HL-60 (cell line): ENCODE results near the gene RNF25.

Experiments
- DNase-seq, 2 experiments: peaks; one replicate each; pipeline ENCODE4 v3.0.0-alpha.2; 2010 to 2020; ENCODE audit warnings: low read depth in 1 of 2, low spot score in 1 of 2
- H3K27ac ChIP-seq: fragments of 250-450 bp; sonication (Bioruptor Pico); replicated peaks from 2 replicates; pipeline ENCODE4 v1.5.1; 2020; ENCODE audit warnings: mild to moderate bottlenecking, moderate library complexity
- H3K27me3 ChIP-seq: fragments of 250-450 bp; sonication (Bioruptor Pico); 2 replicates; pipeline ENCODE4 v1.5.1; 2021; ENCODE audit warnings: mild to moderate bottlenecking, moderate library complexity; ENCODE audit not compliant: insufficient read depth, poor library complexity, severe bottlenecking
- H3K4me3 ChIP-seq: replicated peaks from 2 replicates; pipeline ENCODE4 v1.5.1; 2011; ENCODE audit warnings: mild to moderate bottlenecking, control low read depth, low read length; ENCODE audit not compliant: insufficient read depth
- CTCF ChIP-seq: IDR thresholded peaks from one replicate; pipeline ENCODE4 v1.5.1; 2011; ENCODE audit warnings: low read length, control low read depth, inconsistent platforms; ENCODE audit not compliant: insufficient read depth
- GABPA ChIP-seq: IDR thresholded peaks from 2 replicates; pipeline ENCODE4 v1.6.1; 2012; ENCODE audit warnings: low read depth
- POLR2AphosphoS5 ChIP-seq: IDR thresholded peaks from 2 replicates; pipeline ENCODE4 v1.6.1; 2012; ENCODE audit warnings: low read depth
- REST ChIP-seq: IDR thresholded peaks from 2 replicates; pipeline ENCODE4 v1.6.1; 2012; ENCODE audit warnings: low read depth; ENCODE audit not compliant: insufficient replicate concordance
- SPI1 ChIP-seq: IDR thresholded peaks from 2 replicates; pipeline ENCODE4 v1.6.1; 2012; ENCODE audit warnings: low read depth, mild to moderate bottlenecking, borderline replicate concordance

RNF25 gene

GRCh38 chr2:218622606-218623365 is 49.0 kb downstream of the RNF25 start:
- Histone ChIP-seq H3K27me3 (no peaks in the 10 kb centered on the region), H3K4me3 (no peak overlapping the region), H3K27ac (no peak overlapping the region)
- TF ChIP-seq REST: no peak
- TF ChIP-seq CTCF: no peak
- no peak for TF ChIP-seq SPI1
- TF ChIP-seq GABPA: no peak
- TF ChIP-seq POLR2AphosphoS5: no peak
- DNase-seq: no peak

GRCh38 chr2:218621007-218621406 is 50.8 kb downstream of the RNF25 start:
- no peaks in the 10 kb centered on the region for H3K27me3 ChIP-seq
- DNase-seq: no peak
- H3K4me3 ChIP-seq: no peak overlapping the region
- TF ChIP-seq CTCF (no peak), SPI1 (no peak), POLR2AphosphoS5 (no peak), REST (no peak), GABPA (no peak)
- no peak overlapping the region for H3K27ac ChIP-seq

GRCh38 chr2:218618102-218618860 is 53.5 kb downstream of the RNF25 start:
- TF ChIP-seq SPI1: no peak
- no peak for TF ChIP-seq REST
- no peak for TF ChIP-seq CTCF
- no peaks in the 10 kb centered on the region for H3K27me3 ChIP-seq
- no peak for DNase-seq
- no peak overlapping the region for H3K4me3 ChIP-seq
- no peak overlapping the region for H3K27ac ChIP-seq
